ENCODE results near the gene DUS4L.

DNA sequence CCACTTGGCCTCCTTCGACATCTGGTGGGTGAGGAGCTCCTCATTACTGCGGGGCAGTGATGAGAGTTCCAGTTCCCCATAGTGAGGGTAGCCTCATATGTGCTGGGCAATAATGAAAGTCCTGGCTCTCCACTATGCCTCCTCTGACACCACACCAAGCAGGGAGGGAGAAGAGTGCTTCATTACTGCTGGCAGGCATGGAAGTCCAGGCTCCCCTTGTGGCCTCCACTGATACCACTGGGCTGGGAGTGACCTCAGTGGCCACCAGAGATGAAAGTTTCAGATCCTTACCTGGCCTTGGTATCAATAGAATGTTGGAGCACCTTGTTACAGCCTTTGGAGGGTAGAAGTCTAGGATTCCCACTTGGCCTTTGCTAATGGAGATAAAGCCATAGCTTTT, 6.5 kb downstream of the DUS4L start:
- TF ChIP-seq, protein P1, sequence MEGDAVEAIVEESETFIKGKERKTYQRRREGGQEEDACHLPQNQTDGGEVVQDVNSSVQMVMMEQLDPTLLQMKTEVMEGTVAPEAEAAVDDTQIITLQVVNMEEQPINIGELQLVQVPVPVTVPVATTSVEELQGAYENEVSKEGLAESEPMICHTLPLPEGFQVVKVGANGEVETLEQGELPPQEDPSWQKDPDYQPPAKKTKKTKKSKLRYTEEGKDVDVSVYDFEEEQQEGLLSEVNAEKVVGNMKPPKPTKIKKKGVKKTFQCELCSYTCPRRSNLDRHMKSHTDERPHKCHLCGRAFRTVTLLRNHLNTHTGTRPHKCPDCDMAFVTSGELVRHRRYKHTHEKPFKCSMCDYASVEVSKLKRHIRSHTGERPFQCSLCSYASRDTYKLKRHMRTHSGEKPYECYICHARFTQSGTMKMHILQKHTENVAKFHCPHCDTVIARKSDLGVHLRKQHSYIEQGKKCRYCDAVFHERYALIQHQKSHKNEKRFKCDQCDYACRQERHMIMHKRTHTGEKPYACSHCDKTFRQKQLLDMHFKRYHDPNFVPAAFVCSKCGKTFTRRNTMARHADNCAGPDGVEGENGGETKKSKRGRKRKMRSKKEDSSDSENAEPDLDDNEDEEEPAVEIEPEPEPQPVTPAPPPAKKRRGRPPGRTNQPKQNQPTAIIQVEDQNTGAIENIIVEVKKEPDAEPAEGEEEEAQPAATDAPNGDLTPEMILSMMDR (IDR thresholded peaks at IDR 0.05; ENCODE audit: low read length) = no peak
- no peak for TF ChIP-seq EZH2 (IDR thresholded peaks at IDR 0.05; ENCODE audit: borderline replicate concordance, low read length)

Data from OCI-LY1 (cell line).